HG02870 (cell line): ENCODE results near the gene TNFAIP8.
"Not testable (repeated sequence)": the region's sequence is repeated elsewhere in the genome, so short reads cannot be mapped to it uniquely, and the experiment has no call there.

Experiments used
- ATAC-seq: cut with Tn5 transposase; IDR thresholded peaks from one replicate; pipeline ENCODE4 v1.9.1; 2021; ENCODE audit warnings: mild to moderate bottlenecking, moderate library complexity; ENCODE audit not compliant: unreplicated experiment

The TNFAIP8 gene

DNA sequence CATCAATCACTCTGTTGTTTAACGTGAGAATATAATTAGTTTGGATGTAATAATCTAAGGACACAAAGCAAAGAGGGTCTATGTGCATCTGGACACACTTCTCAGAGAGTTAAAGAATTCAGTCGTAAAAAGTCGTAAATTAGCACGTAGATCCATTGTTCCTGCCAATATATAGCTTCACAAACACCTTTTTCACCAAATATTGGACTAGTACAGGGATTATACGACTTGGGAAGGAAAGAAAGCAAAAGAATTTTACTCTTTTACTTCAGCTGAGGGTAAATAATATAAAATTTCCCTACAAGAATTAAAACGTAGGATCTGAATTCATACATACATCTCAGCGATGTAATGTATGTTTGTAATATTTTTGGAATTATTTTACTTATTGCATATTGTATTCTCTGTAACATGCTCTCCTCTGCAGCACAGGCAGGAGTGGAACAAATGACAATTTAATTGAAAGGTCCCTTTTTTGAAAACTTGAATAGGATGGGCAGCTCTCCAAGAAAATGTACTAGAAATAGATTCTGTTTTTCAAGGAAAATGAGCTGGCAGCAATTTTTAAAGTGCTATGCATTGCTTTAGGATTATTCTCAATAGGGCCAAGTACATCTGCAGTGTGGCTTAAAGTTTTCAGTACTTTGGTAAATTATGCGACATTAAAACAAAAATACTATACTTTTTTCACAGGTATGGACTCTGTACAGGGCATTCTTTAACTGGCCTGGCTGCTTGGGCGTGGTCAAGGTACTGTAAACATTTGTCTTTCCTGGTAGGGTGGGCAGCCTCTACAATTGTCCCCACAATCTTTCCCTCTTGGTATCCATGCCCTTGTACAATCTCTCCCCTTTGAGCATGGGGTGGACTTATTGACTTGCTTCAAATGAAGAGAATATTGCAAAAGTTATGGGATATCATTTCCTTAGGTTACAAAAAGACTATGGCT, 56.7 kb downstream of the TNFAIP8 start:
- ATAC-seq, result no peak

DNA sequence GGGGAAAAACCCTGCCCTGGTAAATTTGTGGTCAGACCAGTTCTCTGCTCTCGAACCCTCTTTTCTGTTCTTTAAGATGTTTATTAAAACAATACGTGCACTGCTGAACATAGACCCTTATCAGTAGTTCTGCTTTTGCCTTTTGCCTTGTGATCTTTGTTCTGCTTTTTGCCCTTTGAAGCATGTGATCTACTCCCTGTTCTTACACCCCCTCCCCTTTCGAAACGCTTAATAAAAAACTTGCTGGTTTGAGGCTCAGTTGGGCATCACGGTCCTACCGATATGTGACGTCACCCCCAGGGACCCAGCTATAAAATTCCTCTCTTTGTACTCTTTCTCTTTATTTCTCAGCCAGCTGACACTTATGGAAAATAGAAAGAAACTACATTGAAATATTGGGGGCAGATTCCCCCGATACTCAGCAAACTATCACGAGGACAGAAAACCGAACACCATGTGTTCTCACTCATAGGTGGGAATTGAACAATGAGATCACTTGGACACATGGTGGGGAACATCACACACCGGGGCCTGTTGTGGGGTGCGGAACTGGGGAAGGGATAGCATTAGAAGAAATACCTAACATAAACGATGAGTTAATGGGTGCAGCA, 58.4 kb downstream of the TNFAIP8 start:
- ATAC-seq, result not testable (repeated sequence)

DNA sequence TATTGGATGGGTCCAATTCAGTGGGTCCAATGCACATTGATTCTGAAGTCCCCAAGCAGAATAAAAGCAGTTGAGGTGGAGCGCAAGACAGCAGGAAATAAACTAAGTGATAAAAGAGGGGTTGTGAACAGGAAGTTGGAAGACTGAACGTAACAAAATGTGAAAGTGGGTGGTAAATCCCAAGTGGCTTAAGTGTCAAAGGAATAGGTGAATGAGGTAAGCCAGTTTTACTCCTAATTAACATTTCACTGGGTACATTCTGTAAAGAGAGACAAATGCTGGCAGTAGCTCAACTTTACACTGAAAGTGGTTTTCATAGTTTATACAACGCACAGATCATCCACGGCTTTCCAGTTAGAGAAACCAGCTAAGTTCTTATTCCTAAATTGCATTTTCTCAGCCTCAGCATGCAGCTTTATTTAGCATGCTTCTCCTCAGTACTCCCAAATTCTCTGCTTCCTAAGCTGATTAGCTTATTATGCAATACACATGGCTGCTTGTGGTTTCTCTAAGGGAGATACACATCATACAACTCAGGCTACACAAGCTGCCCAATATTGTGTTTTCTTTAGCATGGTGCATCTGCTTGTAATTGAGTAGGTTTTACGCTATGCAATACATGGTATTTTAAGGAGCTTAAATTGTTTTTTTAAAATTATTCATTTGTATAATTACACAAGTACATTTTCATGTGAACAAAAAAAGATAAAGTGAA, 62.2 kb downstream of the TNFAIP8 start:
- no peak for ATAC-seq

DNA sequence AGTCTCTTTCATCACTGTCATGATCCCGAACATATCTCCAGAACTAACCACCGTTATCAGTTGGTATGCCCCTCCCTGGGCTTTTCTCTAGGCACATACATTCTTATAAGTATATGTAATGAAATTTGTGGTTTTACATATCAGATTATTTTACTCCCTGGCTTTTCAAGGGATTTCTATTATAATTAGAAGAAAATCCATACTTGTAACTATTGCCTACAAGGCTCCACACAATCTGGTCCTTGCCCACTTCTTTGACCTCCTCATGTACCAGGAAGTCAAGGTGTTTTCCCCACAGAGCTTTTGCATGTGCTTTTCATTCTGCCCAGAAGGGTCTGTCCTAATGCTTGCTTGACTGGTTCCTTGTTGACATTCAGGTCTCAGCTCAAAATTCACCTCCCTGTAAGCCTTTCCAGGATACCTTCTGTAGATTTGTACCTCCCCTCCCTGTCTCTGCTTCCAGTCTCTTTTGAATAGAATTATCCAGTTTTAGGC, 62.8 kb downstream of the TNFAIP8 start:
- ATAC-seq, result peak; percentile 83

DNA sequence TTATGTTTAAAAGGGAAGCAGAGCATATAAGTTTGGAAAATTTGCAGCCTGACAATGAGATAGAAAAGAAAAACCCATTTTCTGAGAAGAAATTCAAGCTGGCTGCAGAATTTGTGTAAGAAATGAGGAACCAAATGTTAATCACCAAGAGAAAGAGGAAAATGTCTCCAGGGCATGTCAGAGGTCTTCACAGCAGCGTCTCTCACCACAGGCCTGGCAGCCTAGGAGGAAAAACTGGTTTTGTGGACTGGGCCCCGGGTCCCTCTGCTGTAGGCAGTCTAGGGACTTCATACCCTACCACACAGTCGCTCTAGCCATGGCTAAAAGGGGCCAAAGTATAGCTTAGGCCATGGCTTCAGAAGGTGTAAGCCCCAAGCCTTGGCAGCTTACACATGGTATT, 64.3 kb downstream of the TNFAIP8 start:
- ATAC-seq, result no peak

DNA sequence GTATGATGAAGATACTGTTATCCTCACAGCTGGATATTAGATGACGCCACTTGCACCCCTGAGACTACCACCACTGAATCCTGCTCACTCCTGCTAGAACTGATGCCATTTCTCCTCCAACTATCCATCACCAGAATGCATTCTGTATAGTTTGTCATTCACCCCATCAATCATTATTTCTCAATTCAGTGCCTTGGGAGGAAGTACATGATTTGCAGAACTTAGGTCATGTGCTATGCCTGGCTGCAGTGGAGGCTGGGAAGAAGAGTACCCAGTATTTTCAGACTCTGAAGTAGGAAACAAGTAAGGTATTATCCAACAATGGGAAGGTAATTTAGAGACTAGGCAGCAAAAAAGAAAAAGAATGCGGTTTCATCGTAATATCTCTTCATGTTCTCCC, 70.2 kb downstream of the TNFAIP8 start:
- ATAC-seq, result no peak

DNA sequence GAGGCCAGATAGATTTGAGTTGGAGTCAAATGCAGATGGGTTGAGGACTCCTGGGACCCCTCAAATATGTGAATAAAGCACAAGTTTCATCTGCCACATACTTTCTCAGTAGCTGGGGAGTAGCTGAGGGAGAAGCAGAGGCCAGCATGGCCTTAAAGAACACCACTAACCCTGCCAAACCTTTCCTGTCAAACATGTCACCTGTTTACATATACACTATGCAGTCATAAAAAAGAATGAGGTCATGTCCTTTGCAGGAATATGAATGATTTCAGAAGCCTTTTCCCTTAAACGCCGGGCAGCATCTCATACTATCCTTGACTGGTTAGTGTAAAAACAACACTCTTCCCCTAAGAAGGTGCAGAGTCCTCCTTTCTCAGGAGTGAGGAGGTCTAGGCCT, 71.2 kb downstream of the TNFAIP8 start:
- ATAC-seq, result no peak

DNA sequence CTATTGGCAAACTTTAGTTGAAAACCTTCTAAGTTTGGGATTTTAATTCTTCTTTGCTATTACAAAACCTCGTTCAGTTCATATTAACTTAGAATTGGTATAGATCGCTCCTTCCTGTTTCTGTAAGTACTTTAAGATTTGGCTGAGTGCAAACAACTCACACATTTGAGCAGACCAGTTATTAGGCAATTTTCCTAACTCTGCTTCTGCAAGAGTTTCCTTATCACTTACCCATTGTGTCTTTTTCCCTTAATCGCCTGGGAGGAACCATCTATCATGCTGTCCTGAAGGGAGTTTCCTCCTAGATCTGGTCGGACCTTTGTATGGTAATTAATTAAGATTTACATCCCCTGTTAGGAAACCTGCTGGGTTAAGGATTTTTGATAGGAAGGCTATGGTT, 71.8 kb downstream of the TNFAIP8 start:
- ATAC-seq, result not testable (repeated sequence)

DNA sequence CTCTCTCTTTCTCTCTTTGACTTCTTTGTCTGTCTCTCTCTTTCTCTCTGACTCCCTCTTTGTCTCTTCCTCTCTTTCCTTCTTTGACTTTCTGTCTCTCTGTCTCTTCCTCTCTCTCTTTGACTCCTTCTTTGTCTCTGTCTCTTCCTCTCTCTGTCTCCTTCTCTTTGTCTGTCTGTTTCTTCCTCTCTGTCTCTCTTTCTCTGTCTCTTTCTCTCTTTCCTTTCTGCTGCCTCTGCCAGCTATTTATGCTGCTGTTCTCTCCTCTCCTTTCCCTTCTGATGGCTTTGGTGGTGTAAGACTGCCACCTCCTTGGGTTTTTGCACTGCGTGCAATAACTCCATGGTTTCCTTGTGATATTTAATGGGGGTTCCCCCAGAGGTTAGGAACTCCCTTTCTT, 72.3 kb downstream of the TNFAIP8 start:
- not testable (repeated sequence) for ATAC-seq

DNA sequence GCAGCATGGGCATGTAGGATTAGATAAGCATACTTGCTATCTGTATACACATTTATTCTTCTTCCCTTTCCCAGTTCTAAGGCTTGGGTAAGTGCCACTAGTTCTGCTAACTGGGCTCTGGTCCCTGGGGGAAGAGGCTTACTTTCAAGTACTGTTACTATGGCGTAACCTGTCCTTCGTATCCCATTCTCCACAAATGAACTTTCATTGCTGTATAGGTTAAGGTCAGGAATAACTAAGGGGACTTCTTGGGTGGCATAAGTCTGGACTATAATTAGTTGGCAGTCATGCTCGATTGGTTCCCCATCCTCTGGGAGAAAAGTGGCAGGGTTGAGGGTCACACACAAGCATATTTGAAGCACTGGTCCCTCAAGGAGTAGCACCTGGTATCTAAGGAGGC, 72.8 kb downstream of the TNFAIP8 start:
- not testable (repeated sequence) for ATAC-seq

DNA sequence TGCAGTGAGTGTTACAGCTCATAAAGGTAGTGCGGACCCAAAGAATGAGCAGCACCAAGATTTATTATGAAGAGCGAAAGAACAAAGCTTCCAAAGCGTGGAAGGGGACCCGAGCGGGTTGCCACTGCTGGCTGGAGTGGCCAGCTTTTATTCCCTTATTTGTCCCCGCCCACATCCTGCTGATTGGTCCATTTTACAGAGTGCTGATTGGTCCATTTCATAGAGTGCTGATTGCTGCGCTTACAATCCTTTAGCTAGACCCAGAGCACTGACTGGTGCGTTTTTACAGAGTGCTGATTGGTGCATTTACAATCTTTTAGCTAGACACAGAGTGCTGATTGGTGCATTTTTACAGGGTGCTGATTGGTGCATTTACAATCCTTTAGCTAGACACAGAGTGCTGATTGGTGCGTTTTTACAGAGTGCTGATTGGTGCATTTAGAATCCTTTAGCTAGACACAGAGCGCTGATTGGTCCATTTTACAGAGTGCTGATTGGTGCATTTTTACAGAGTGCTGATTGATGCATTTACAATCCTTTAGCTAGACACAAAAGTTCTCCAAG, 76.9 kb downstream of the TNFAIP8 start:
- ATAC-seq, result not testable (repeated sequence)

DNA sequence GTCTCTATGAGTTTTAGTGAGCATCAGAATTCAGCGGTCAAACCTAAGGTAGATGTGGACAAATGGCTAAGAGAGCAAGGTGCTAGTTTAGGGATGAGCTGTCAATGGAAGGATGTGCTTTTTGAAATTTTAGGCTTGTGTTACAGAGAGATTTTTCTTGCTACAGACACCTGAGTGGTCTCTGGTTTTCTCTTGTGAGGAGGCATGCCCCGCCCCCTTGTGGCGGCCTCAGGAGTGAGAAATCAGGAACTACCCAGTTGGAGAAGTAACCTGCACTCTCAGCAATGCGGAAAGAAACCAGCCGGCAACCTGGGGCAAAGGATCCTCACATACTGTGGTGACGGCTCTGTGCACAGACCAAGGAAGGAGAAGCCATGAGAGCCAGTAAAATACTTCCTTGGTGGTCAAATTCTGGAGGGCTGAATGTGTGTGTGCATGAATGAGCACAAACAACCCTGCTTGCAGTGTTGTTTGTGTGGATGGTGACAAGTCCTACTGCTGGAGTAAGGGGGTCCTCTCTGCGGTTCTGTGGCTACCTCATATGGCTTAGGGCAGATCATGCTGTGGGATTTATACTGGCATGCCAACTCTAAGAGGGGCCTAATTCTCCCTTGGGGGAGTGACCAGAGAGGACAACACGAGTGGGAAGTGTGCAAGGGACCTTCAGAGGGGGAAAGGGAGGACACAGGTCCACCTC, 79.8 kb downstream of the TNFAIP8 start:
- peak; percentile 93 for ATAC-seq

DNA sequence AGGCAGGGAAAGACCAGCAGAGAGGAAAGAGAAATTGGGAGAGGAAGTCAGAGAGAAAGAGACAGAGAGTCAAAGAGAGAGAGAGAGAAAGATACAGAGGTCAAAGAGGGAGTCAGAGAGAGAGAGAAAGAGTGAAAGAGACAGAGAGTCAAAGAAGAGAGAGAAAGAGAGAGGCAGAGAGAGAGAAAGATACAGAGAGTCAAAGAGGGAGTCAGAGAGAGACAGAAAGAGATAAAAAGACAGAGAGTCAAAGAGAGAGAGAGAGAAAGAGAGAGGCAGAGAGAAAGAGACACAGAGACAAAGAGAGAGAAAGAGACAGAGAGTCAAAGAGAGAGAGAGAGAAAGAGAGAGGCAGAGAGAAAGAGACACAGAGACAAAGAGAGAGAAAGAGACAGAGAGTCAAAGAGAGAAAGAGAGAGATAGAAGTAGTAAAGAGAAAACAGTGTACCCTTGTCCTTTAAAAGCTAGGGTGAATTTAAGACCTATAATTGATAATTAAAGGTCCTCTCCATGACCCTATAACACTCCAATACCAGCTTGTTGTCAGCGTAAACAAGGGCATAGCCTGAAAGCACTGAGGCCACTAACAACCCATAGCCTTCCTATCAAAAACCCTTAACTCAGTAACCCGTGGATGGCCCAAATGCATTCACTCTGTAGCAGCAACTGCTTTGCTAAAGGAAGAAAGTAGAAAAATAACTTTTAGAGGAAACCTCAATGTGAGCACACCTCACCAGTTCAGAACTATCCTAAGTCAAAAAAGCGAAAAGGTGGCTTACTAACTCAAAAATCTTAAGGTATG, 82.2 kb downstream of the TNFAIP8 start:
- not testable (repeated sequence) for ATAC-seq

DNA sequence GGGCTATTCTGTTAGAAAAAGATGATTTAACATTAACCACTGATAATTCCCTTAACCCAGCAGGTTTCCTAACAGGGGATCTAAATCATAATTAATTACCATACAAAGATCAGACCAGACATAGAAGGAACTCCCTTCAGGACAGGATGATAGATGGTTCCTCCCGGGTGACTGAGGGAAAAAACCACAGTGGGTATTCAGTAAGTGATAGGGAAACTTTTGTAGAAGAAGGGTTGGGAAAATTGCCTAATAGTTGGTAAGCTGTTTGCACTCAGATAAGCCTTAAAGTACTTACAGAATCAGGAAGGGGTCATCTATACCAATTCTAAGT, 82.7 kb downstream of the TNFAIP8 start:
- ATAC-seq, result not testable (repeated sequence)

DNA sequence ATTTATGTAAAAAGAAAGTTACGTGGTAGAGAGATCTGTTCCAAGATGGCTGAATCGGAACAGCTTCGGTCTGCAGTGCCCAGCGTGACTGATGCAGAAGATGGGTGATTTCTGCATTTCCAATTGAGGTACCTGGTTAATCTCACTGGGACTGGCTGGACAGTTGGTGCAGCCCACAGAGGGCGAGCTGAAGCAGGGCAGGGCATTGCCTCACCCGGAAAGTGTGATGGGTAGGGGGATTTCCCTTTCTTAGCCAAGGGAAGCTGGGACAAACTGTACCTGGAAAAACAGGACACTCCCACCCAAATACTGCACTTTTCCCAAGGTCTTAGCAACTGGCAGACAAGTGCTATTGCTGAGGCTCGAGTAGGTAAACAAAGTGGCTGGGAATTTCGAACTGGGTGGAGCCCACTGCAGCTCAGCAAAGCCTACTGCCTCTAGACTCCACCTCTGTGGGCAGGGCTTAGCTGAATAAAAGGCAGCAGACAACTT, 83.4 kb downstream of the TNFAIP8 start:
- ATAC-seq, result no peak

DNA sequence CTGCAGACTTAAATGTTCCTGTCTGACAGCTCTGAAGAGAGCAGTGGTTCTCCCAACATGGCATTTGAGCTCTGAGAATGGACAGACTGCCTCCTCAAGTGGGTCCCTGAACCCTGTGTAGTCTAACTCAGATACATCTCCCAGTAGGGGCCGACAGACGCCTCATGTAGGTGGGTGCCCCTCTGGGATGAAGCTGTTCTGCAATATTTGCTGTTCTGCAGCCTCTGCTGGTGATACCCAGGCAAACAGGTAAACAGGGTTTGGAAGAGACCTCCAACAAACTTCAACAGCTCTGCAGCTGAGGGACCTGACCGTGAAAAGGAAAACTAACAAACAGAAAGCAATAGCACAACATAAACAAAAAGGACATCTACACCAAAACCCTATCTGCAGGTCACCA, 83.8 kb downstream of the TNFAIP8 start:
- not testable (repeated sequence) for ATAC-seq

DNA sequence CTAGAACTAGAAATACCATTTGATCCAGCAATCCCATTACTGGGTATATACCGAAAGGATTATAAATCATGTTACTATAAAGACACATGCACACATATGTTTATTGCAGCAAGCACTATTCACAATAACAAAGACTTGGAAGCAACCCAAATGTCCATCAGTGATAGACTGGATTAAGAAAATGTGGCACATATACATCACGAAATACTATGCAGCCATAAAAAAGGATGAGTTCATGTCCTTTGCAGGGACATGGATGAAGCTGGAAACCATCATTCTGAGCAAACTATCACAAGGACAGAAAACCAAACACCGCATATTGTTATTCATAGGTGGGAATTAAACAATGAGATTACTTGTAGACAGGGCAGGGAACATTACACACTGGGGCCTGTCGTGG, 88.8 kb downstream of the TNFAIP8 start:
- not testable (repeated sequence) for ATAC-seq

DNA sequence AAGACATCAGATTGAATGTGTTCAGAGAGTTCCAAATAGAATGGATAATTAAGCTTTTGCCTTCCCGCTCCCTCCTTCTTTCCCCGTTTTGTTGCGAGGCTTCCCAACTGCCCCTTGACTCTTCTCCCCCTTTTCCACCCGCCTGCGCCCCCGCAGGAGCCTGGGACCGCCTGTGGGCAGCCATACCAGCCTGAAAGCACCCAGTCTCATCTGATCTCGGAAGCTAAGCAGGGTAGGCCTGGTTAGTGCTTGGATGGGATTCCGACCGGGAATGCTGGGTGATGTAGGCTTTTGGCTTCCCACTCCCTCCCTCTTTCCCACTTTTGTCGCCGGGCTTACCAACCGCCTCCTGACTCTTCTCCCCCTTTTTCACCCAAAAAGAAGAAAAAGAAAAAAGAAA, 89.7 kb downstream of the TNFAIP8 start:
- ATAC-seq, result no peak
